Measurements from ENCODE around the gene OTOP1.

The OTOP1 gene

DNA sequence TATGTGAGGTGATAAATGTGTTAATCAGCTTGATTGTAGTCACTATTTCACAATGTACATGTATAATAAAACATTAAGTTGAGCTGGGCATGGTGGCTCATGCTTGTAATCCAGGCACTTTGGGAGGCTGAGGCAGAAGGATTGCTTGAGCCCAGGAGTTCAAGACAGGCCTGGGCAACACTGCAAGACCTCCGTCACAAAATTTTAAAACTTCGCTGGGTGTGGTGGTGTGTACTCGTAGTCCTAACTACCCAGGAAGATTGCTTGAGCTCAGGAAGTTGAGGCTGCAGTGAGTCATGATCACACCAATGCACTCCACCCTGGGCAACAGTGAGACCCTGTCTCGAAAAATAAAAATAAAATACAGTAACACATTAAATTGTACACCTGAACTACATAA, 43.1 kb upstream of the OTOP1 start:
- H3K18ac ChIP-seq (ENCODE audit: low read length), result no peak overlapping the region
- H3K27me3 ChIP-seq (ENCODE audit: insufficient read depth, low read length), result no peaks in the 10 kb centered on the region
- DNase-seq, result no peak
- H3K14ac ChIP-seq (ENCODE audit: low read length), result no peak overlapping the region
- no peak overlapping the region for H4K8ac ChIP-seq (ENCODE audit: low read depth, low read length)
- no peak overlapping the region for H4K91ac ChIP-seq (ENCODE audit: low read depth, low read length)
- H3K4me1 ChIP-seq (ENCODE audit: control insufficient read depth in 1 of 2, insufficient read depth in 2 of 2, low read length in 2 of 2), result no peaks in the 10 kb centered on the region
- no peak overlapping the region for H2BK5ac ChIP-seq (ENCODE audit: low read depth, low read length, poor library complexity)
- no peak overlapping the region for H4K12ac ChIP-seq (ENCODE audit: low read depth, low read length)
- H2BK120ac ChIP-seq (ENCODE audit: insufficient read depth, low read length, poor library complexity), result no peak overlapping the region
- H2AK5ac ChIP-seq (ENCODE audit: low read length), result no peak overlapping the region
- H3K36me3 ChIP-seq (ENCODE audit: control insufficient read depth in 1 of 2, insufficient read depth in 2 of 2, low read length in 2 of 2), result peaks cover 21 to 34% of the 10 kb centered on the region in 2 experiments
- no peak overlapping the region for H3K27ac ChIP-seq (ENCODE audit: low read depth, low read length)
- H2AFZ ChIP-seq (ENCODE audit: insufficient read depth, low read length, poor library complexity), result no peak overlapping the region
- H3K4me2 ChIP-seq (ENCODE audit: low read length), result no peak overlapping the region
- H2BK12ac ChIP-seq (ENCODE audit: low read length), result no peak overlapping the region
- WGBS (ENCODE audit: extremely low coverage, insufficient coverage, insufficient read length), result no CpG with 5 or more reads among the region's 4 CpGs
- H3K23ac ChIP-seq (ENCODE audit: low read length), result no peak overlapping the region
- H3K9me3 ChIP-seq (ENCODE audit: insufficient read depth, low read depth, low read length), result no peaks in the 10 kb centered on the region
- no peak overlapping the region for H3K9ac ChIP-seq (ENCODE audit: low read length)
- H3K79me2 ChIP-seq (ENCODE audit: control insufficient read depth, insufficient read depth, low read length, poor library complexity), result no peaks in the 10 kb centered on the region
- H3K79me1 ChIP-seq (ENCODE audit: low read length), result no peaks in the 10 kb centered on the region
- H3K4me3 ChIP-seq (ENCODE audit: low read depth, low read length), result no peak overlapping the region
- no peak overlapping the region for H3K4ac ChIP-seq (ENCODE audit: low read depth, low read length)

DNA sequence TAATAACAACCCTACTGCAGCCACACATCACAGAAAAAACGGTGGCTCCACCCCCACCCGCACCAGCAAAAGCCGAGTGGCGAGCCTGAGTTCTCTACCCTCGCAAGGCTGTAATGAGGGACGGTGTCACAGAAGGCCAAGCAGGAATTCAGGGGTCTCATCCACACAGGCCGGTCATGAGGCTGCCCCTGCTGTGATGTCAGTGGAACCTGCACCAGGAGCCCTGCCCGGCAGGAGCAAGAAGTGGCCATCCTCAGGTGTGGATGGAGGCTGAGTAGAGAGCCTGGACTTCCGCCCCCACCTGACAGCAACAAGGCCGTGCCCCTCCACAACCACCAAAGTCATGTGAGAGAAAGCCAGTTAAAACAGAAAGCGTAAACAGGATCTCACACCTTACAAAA, 42.6 kb upstream of the OTOP1 start:
- Histone ChIP-seq H3K4me1 (ENCODE audit: control insufficient read depth in 1 of 2, insufficient read depth in 2 of 2, low read length in 2 of 2) (no peaks in the 10 kb centered on the region), H3K79me2 (ENCODE audit: control insufficient read depth, insufficient read depth, low read length, poor library complexity) (no peaks in the 10 kb centered on the region), H2AFZ (ENCODE audit: insufficient read depth, low read length, poor library complexity) (no peak overlapping the region), H3K27ac (ENCODE audit: low read depth, low read length) (no peak overlapping the region), H3K9ac (ENCODE audit: low read length) (no peak overlapping the region), H2BK5ac (ENCODE audit: low read depth, low read length, poor library complexity) (no peak overlapping the region), H2AK5ac (ENCODE audit: low read length) (no peak overlapping the region), H3K23ac (ENCODE audit: low read length) (no peak overlapping the region), H3K4me3 (ENCODE audit: low read depth, low read length) (no peak overlapping the region), H2BK120ac (ENCODE audit: insufficient read depth, low read length, poor library complexity) (no peak overlapping the region), H2BK12ac (ENCODE audit: low read length) (no peak overlapping the region), H3K18ac (ENCODE audit: low read length) (no peak overlapping the region), H4K91ac (ENCODE audit: low read depth, low read length) (no peak overlapping the region), H3K27me3 (ENCODE audit: insufficient read depth, low read length) (no peaks in the 10 kb centered on the region), H4K12ac (ENCODE audit: low read depth, low read length) (no peak overlapping the region), H3K36me3 (ENCODE audit: control insufficient read depth in 1 of 2, insufficient read depth in 2 of 2, low read length in 2 of 2) (peaks cover 20 to 32% of the 10 kb centered on the region in 2 experiments), H3K14ac (ENCODE audit: low read length) (no peak overlapping the region), H3K79me1 (ENCODE audit: low read length) (no peaks in the 10 kb centered on the region), H3K4me2 (ENCODE audit: low read length) (no peak overlapping the region), H4K8ac (ENCODE audit: low read depth, low read length) (no peak overlapping the region), H3K9me3 (ENCODE audit: insufficient read depth, low read depth, low read length) (no peaks in the 10 kb centered on the region), H3K4ac (ENCODE audit: low read depth, low read length) (no peak overlapping the region)
- WGBS (ENCODE audit: extremely low coverage, insufficient coverage, insufficient read length), result no CpG with 5 or more reads among the region's 11 CpGs
- no peak for DNase-seq

DNA sequence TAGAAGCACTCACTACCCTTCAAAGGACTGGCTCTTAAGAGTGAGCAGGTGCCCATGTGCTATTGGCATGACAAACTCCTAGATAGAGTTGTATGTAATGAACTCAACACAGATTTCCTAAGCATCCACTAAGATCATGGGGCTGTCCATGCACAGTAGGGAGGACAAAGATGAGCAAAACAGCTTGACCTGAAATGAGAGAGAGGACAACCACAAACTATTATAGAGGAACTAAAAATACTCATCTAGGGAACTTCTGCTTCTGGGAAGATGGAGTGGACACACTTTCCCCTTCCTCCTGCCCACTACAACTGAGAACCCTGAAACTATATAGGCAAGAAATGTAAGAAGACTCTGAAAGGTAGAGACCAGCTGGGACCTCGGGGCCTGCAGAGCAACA, 42.0 kb upstream of the OTOP1 start:
- H3K4me1 ChIP-seq (ENCODE audit: control insufficient read depth in 1 of 2, insufficient read depth in 2 of 2, low read length in 2 of 2), result no peaks in the 10 kb centered on the region
- no CpG with 5 or more reads among the region's 1 CpG for WGBS (ENCODE audit: extremely low coverage, insufficient coverage, insufficient read length)

DNA sequence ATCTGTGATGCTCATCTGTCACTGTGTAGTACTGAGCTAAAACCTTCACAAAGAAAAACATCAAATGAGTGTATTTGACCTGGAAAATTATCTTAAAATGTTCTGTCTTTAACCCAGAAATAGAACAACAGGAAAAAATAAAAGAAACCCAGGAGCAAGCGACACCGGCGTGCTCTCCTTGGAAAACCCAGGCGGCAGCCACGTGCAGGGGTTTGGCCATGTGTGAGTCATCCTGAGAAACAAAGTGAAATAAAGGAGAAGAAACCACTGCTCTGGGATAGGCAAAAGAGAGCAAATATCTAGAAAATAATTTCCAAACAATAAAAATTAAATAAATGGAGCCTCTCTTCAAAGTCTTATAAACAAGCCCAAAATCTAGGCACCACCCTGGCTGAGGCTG, 41.3 kb upstream of the OTOP1 start:
- H2AFZ ChIP-seq (ENCODE audit: insufficient read depth, low read length, poor library complexity), result no peak overlapping the region
- peaks cover 10 to 22% of the 10 kb centered on the region in 2 experiments for H3K36me3 ChIP-seq (ENCODE audit: control insufficient read depth in 1 of 2, insufficient read depth in 2 of 2, low read length in 2 of 2)
- no peaks in the 10 kb centered on the region for H3K4me1 ChIP-seq (ENCODE audit: control insufficient read depth in 1 of 2, insufficient read depth in 2 of 2, low read length in 2 of 2)
- H3K4me3 ChIP-seq (ENCODE audit: low read depth, low read length), result no peak overlapping the region
- no peak overlapping the region for H3K14ac ChIP-seq (ENCODE audit: low read length)
- H3K27me3 ChIP-seq (ENCODE audit: insufficient read depth, low read length), result no peaks in the 10 kb centered on the region
- no peak overlapping the region for H3K18ac ChIP-seq (ENCODE audit: low read length)
- H2BK12ac ChIP-seq (ENCODE audit: low read length), result no peak overlapping the region
- H3K4me2 ChIP-seq (ENCODE audit: low read length), result no peak overlapping the region
- no peak overlapping the region for H4K8ac ChIP-seq (ENCODE audit: low read depth, low read length)
- H3K9ac ChIP-seq (ENCODE audit: low read length), result no peak overlapping the region
- no peak overlapping the region for H4K12ac ChIP-seq (ENCODE audit: low read depth, low read length)
- no peak overlapping the region for H3K27ac ChIP-seq (ENCODE audit: low read depth, low read length)
- no peak overlapping the region for H3K4ac ChIP-seq (ENCODE audit: low read depth, low read length)
- WGBS (ENCODE audit: extremely low coverage, insufficient coverage, insufficient read length), result no CpG with 5 or more reads among the region's 5 CpGs
- no peak overlapping the region for H4K91ac ChIP-seq (ENCODE audit: low read depth, low read length)
- no peak overlapping the region for H2BK120ac ChIP-seq (ENCODE audit: insufficient read depth, low read length, poor library complexity)
- no peak for DNase-seq
- H3K79me1 ChIP-seq (ENCODE audit: low read length), result no peaks in the 10 kb centered on the region
- no peak overlapping the region for H3K23ac ChIP-seq (ENCODE audit: low read length)
- no peak overlapping the region for H2AK5ac ChIP-seq (ENCODE audit: low read length)
- H2BK5ac ChIP-seq (ENCODE audit: low read depth, low read length, poor library complexity), result no peak overlapping the region
- no peaks in the 10 kb centered on the region for H3K79me2 ChIP-seq (ENCODE audit: control insufficient read depth, insufficient read depth, low read length, poor library complexity)
- H3K9me3 ChIP-seq (ENCODE audit: insufficient read depth, low read depth, low read length), result no peaks in the 10 kb centered on the region

More for the DNA sequence above, 42.0 kb upstream of the OTOP1 start:
- Histone ChIP-seq H4K91ac (ENCODE audit: low read depth, low read length) (no peak overlapping the region), H2BK12ac (ENCODE audit: low read length) (no peak overlapping the region), H3K79me1 (ENCODE audit: low read length) (no peaks in the 10 kb centered on the region), H3K14ac (ENCODE audit: low read length) (no peak overlapping the region), H3K9me3 (ENCODE audit: insufficient read depth, low read depth, low read length) (no peaks in the 10 kb centered on the region), H2BK120ac (ENCODE audit: insufficient read depth, low read length, poor library complexity) (no peak overlapping the region), H4K12ac (ENCODE audit: low read depth, low read length) (no peak overlapping the region), H3K79me2 (ENCODE audit: control insufficient read depth, insufficient read depth, low read length, poor library complexity) (no peaks in the 10 kb centered on the region), H2AK5ac (ENCODE audit: low read length) (no peak overlapping the region), H3K18ac (ENCODE audit: low read length) (no peak overlapping the region), H3K27me3 (ENCODE audit: insufficient read depth, low read length) (no peaks in the 10 kb centered on the region), H3K9ac (ENCODE audit: low read length) (no peak overlapping the region), H2AFZ (ENCODE audit: insufficient read depth, low read length, poor library complexity) (no peak overlapping the region), H3K27ac (ENCODE audit: low read depth, low read length) (no peak overlapping the region), H3K4me3 (ENCODE audit: low read depth, low read length) (no peak overlapping the region), H3K4ac (ENCODE audit: low read depth, low read length) (no peak overlapping the region), H2BK5ac (ENCODE audit: low read depth, low read length, poor library complexity) (no peak overlapping the region), H3K4me2 (ENCODE audit: low read length) (no peak overlapping the region), H3K36me3 (ENCODE audit: control insufficient read depth in 1 of 2, insufficient read depth in 2 of 2, low read length in 2 of 2) (peaks cover 16 to 28% of the 10 kb centered on the region in 2 experiments), H4K8ac (ENCODE audit: low read depth, low read length) (no peak overlapping the region), H3K23ac (ENCODE audit: low read length) (no peak overlapping the region)
- DNase-seq, result no peak
